K562 (cell line): ENCODE results near the gene HEPACAM2. TPM values are rescaled to one million over a fixed set of nuclear protein-coding genes. Genes with fewer than 3 reads are reported as not detected.

Experiments used
- ATF7 ChIP-seq: fragments of 450-650 bp; IDR thresholded peaks from 2 replicates; pipeline ENCODE4 v1.7.1; 2014; ENCODE audit warnings: mild to moderate bottlenecking, moderate library complexity
- BCOR ChIP-seq: fragments of 450-650 bp; IDR thresholded peaks from 2 replicates; pipeline ENCODE4 v1.6.1; 2016
- CREB1 ChIP-seq, 2 experiments: sonication (generic) in 1 of 2; formaldehyde crosslinking in 1 of 2; IDR thresholded peaks; 2 replicates each; pipeline versions ENCODE4 v1.6.1 to v1.8.0; 2012 to 2022; ENCODE audit warnings: inconsistent platforms in 1 of 2, mild to moderate bottlenecking in 1 of 2, missing genetic modification reagents in 1 of 2, moderate library complexity in 1 of 2
- EP300 ChIP-seq: IDR thresholded peaks from 2 replicates; pipeline ENCODE4 v1.6.1; 2012; ENCODE audit warnings: low read length, improper control_type of control experiment
- KLF13 ChIP-seq: fragments of 450-650 bp; IDR thresholded peaks from 2 replicates; pipeline ENCODE4 v1.6.1; 2016; ENCODE audit warnings: missing genetic modification characterization, low read depth, mild to moderate bottlenecking, missing compliant biosample characterization, moderate library complexity, borderline replicate concordance
- MAFG ChIP-seq: fragments of 450-650 bp; conservative IDR thresholded peaks from 2 replicates; pipeline ENCODE4 v1.6.1; 2016; ENCODE audit warnings: missing genetic modification characterization, missing compliant biosample characterization
- MAX ChIP-seq: sonication (generic); formaldehyde crosslinking; IDR thresholded peaks from 2 replicates; pipeline ENCODE4 v1.9.0; 2022; ENCODE audit warnings: mild to moderate bottlenecking, missing genetic modification reagents
- PHTF2 ChIP-seq: fragments of 250-450 bp; sonication (Bioruptor Pico); IDR thresholded peaks from 2 replicates; pipeline ENCODE4 v1.5.0; 2021; ENCODE audit warnings: mild to moderate bottlenecking
- POLR2AphosphoS2 ChIP-seq: IDR thresholded peaks from 2 replicates; pipeline ENCODE4 v1.6.1; 2012; ENCODE audit warnings: low read length, improper control_type of control experiment
- POLR2G ChIP-seq: fragments of 200-400 bp; formaldehyde crosslinking; IDR thresholded peaks from 2 replicates; pipeline ENCODE4 v1.6.1; 2017; ENCODE audit warnings: low read depth, mild to moderate bottlenecking, antibody characterized with exemption, low read length, moderate library complexity
- RCOR1 ChIP-seq, 2 experiments: IDR thresholded peaks; 2 replicates each; pipeline ENCODE4 v1.6.1; 2012; ENCODE audit warnings: low read depth in 2 of 2, low read length in 2 of 2, borderline replicate concordance in 1 of 2, improper control_type of control experiment in 1 of 2
- TRIM28 ChIP-seq: fragments of 450-650 bp; IDR thresholded peaks from 2 replicates; pipeline ENCODE4 v1.6.1; 2017
- ZKSCAN8 ChIP-seq: fragments of 200-800 bp; sonication (Bioruptor generic); IDR thresholded peaks from 2 replicates; pipeline ENCODE4 v1.6.1; 2016; ENCODE audit warnings: missing genetic modification characterization, missing compliant biosample characterization
- ZNF589 ChIP-seq: fragments of 200-800 bp; sonication (Bioruptor generic); IDR thresholded peaks from 2 replicates; pipeline ENCODE4 v1.6.1; 2016; ENCODE audit warnings: low read depth, missing genetic modification characterization, missing compliant biosample characterization
- polyA plus RNA-seq, 8 experiments: library from polyadenylated mRNA; depleted of rRNA in 4 of 8; stranded (reverse) in 5 of 8; unstranded in 3 of 8; fragments of >200 nt; fragmentation: Nextera tagmentation in 2 of 8; fragmentation: Illumina TruSeq in 1 of 8; extraction: Ambion mirVana in 2 of 8; extraction: Trizol in 1 of 8; gene quantifications; 2 replicates each; pipeline versions ENCODE4 v1.2.1 to v1.2.3, GENCODE V29; 2011 to 2014; ENCODE audit warnings: inconsistent platforms in 1 of 8, missing spikeins in 1 of 8
- total RNA-seq, 7 experiments: library from RNA; depleted of rRNA in 6 of 7; stranded (reverse); fragments of >200 nt in 6 of 7; fragmentation: Illumina TruSeq in 2 of 7; extraction: Trizol in 2 of 7; gene quantifications; 2 replicates each; pipeline versions ENCODE4 v1.2.1 to v1.2.3, GENCODE V29; 2011 to 2021; ENCODE audit warnings: low replicate concordance in 1 of 7
- TF ChIP-seq, protein P1 (sequence below): fragments of 450-650 bp; IDR thresholded peaks from 2 replicates; pipeline ENCODE4 v1.6.1; 2014; ENCODE audit warnings: low read depth, mild to moderate bottlenecking, moderate library complexity, borderline replicate concordance
- TF ChIP-seq, protein P2 (sequence below), 2 experiments: fragments of 450-650 bp; formaldehyde crosslinking in 1 of 2; IDR thresholded peaks; 2 replicates each; pipeline versions ENCODE4 v1.4.0 to v1.6.1; 2014 to 2020; ENCODE audit warnings: mild to moderate bottlenecking in 2 of 2, borderline replicate concordance in 1 of 2, low read depth in 1 of 2
- TF ChIP-seq, protein P3 (sequence below): fragments of 250-450 bp; sonication (Bioruptor Pico); IDR thresholded peaks from 2 replicates; pipeline ENCODE4 v1.9.0; 2021; ENCODE audit warnings: mild to moderate bottlenecking

HEPACAM2 gene
- total and polyA plus RNA-seq, 9 of the 15 experiments (the other 6 are each of a cell fraction or from before 2014, with no cell fraction given): 2.0 to 6.5 (median 3.9) TPM

DNA sequence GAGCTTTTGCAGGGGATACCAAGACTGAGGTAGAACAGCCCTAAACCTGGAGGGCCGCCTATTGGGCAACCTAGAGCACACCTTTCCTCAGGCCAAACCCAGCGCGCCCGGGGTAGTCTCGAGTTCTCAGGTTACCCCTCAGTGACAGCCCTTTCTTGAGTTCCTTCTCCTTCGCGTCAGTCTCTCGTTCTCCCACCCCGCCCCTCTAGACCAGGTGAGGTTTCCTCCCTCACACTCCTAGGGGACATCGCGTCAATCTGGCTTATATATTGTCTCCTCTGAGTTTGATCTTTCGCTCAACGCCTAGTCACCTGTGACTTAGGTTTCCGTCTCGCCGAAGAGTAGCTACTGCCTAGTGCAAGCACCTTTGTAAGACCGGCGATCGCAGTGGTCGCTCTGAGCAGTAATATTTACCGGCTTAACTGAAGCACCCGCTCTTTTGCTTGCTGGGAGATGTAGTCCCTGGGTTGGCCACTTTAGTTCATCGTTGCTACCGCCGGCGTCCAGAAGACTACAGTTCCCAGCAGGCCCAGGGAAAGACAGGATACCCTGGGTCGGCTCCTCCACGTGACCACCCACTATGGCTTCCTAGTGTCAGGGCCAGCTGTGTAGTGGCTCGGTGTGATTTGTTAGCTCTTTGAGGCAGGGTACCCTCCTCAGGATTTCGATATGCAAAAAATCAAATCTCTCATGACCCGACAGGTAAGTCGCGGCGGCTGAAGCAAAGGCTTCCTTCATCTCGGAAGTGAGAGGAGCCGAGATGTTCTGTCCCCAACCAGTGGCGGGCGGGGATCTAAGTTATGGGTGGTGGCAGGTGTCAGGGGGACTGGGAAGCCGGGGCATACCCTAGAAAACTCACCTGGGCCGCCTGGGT, 5.8 kb upstream of the HEPACAM2 start, which contains the start of gene VPS50 (continued):
- TF ChIP-seq, protein P1, sequence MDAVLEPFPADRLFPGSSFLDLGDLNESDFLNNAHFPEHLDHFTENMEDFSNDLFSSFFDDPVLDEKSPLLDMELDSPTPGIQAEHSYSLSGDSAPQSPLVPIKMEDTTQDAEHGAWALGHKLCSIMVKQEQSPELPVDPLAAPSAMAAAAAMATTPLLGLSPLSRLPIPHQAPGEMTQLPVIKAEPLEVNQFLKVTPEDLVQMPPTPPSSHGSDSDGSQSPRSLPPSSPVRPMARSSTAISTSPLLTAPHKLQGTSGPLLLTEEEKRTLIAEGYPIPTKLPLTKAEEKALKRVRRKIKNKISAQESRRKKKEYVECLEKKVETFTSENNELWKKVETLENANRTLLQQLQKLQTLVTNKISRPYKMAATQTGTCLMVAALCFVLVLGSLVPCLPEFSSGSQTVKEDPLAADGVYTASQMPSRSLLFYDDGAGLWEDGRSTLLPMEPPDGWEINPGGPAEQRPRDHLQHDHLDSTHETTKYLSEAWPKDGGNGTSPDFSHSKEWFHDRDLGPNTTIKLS: peak; percentile 91
- TF ChIP-seq MAFG (tag) (no peak), BCOR (no peak), POLR2AphosphoS2 (no peak), ZNF589 (CRISPR knock-in tag) (peak; percentile 58; the same call in 1 of the 2 replicates), KLF13 (tag) (no peak), CREB1 (IDR thresholded peaks at IDR 0.05) (peak; percentile 68; the same call in 1 of the 2 replicates), CREB1 (CRISPR knock-in tag; IDR thresholded peaks at IDR 0.05) (no peak), TRIM28 (no peak; the same call in 1 of the 2 replicates), ZKSCAN8 (CRISPR knock-in tag) (no peak), RCOR1 (IDR thresholded peaks at IDR 0.05; ENCODE audit: borderline replicate concordance in 1 of 2, low read depth in 2 of 2, low read length in 2 of 2) (peak in 1 of 2 experiments; percentile 71; a peak in 2 of 4 replicates), EP300 (no peak), MAX (CRISPR knock-in tag) (peak; percentile 86), ATF7 (peak; percentile 72; the same call in 1 of the 2 replicates), POLR2G (0 out of 2 replicates have a peak, but pooled peaks have one; percentile 25), PHTF2 (no peak)
- TF ChIP-seq, protein P2, sequence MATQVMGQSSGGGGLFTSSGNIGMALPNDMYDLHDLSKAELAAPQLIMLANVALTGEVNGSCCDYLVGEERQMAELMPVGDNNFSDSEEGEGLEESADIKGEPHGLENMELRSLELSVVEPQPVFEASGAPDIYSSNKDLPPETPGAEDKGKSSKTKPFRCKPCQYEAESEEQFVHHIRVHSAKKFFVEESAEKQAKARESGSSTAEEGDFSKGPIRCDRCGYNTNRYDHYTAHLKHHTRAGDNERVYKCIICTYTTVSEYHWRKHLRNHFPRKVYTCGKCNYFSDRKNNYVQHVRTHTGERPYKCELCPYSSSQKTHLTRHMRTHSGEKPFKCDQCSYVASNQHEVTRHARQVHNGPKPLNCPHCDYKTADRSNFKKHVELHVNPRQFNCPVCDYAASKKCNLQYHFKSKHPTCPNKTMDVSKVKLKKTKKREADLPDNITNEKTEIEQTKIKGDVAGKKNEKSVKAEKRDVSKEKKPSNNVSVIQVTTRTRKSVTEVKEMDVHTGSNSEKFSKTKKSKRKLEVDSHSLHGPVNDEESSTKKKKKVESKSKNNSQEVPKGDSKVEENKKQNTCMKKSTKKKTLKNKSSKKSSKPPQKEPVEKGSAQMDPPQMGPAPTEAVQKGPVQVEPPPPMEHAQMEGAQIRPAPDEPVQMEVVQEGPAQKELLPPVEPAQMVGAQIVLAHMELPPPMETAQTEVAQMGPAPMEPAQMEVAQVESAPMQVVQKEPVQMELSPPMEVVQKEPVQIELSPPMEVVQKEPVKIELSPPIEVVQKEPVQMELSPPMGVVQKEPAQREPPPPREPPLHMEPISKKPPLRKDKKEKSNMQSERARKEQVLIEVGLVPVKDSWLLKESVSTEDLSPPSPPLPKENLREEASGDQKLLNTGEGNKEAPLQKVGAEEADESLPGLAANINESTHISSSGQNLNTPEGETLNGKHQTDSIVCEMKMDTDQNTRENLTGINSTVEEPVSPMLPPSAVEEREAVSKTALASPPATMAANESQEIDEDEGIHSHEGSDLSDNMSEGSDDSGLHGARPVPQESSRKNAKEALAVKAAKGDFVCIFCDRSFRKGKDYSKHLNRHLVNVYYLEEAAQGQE (IDR thresholded peaks at IDR 0.05; ENCODE audit: borderline replicate concordance): peak; percentile 89
- TF ChIP-seq, protein P2 (CRISPR knock-in tag; IDR thresholded peaks at IDR 0.05; ENCODE audit: low read depth): no peak
- TF ChIP-seq, protein P3, sequence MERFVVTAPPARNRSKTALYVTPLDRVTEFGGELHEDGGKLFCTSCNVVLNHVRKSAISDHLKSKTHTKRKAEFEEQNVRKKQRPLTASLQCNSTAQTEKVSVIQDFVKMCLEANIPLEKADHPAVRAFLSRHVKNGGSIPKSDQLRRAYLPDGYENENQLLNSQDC: no peak
